Measurements from ENCODE around the gene MDC1.

- TF ChIP-seq GATA3 (IDR thresholded peaks at IDR 0.05; ENCODE audit: low read depth, low read length), result no peak
- TF ChIP-seq GATA2 (IDR thresholded peaks at IDR 0.05; ENCODE audit: low read depth, low read length), result no peak
Observed at GRCh38 chr6:30719791-30720737, 3.0 kb upstream of the MDC1 start, which contains the start of gene TUBB.

Measured in SH-SY5Y (cell line).